ENCODE results near the gene STK17B.

STK17B gene

DNA sequence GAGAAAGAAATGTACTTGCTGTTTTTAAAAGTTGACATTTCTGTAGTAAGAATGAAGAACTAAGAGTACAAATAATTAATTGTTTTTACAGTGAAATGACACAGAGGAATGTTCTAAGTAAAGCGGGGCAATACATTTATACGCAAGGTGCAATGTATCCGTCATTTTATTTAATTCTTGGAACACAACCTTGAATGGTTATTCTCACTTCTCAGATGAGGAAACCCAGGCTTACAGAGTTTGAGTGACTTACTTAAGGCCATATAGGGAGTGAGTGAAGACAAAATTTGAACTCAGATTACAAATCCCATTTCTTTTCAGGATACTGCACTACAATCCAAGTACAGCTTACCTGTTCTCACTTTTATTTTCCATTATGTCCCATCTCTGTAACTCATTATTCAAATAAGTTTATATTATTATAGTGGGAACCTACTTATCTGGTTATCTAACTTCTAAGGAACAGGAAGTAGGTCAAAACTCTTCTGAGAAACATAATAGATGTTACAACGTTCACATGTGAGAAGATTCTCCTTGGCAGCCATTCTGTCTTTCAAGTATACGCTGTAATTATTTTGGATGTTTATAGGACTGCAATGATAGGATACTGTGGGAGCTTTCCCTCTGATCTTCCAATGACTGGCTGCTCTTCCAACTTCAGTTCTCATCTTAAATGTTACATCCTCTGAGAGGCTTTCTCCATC lies 12.3 kb upstream of the STK17B start:
- no peak for DNase-seq

DNA sequence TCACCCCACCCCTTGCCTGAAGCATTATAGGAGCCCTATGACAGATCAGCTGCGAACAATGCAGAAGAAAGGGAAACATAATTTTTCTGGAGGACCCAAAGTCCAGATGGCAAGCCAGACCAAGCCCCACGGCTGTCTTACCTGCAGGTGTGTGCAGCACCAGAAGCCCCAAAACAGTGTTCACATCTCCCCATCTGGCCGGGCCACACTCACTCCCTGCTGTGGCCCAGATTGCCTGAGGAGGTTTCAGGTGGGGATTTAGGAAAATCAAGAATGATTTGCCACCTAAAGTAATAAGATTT lies 11.7 kb upstream of the STK17B start:
- DNase-seq = no peak

DNA sequence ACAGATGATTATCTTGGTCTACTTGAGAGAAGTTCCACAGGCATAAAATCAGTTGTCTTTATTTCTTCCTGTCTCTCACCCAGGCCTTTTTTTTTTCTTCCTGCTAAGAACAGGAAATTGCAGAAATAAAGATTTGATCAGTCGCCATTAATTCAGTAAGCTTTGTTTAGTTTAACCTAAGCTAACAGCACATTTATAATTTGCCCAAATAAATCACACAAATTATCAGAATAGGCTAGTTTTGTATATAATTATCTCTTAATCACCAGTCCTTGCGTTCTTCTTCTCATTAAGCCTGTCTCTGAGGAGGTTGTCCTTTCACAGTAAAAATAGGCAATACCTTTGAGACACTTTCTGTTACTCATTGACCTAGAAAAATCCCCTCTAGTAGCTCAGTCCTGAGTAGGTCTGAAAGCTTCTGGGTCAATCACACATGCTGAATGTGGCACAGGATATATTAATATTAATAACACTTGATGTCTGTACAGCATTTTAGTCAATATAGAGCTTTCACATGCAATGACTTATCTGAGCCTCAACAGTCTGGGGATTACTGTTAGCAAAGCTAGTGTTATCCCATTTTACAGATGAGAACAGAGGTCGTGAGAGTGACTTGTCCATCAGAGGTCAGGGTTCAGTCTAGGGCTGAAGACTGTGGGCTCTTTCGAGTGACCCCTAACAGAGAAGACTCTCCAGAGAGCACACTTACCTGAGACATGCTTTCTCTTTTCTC lies 11.2 kb upstream of the STK17B start:
- DNase-seq = no peak

DNA sequence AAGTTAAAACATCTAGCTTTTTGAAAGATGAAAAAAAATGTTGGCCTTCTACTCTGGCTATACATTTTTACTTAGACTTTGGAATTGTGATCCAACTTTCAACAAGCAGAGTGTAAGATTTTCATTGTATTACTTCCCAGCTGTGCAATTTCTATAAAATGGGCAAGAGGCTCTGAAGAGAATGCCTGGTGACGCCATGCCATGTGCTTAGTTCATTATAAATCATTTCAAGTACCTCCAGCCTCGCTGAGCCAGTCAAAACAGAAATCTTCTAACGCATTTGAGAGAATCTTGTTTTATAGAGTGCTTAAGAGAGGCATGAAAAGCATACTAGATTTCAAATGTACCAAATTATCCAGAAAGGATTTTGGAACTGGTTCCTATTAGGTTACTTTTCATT lies 10.1 kb upstream of the STK17B start:
- DNase-seq = peak; percentile 39

DNA sequence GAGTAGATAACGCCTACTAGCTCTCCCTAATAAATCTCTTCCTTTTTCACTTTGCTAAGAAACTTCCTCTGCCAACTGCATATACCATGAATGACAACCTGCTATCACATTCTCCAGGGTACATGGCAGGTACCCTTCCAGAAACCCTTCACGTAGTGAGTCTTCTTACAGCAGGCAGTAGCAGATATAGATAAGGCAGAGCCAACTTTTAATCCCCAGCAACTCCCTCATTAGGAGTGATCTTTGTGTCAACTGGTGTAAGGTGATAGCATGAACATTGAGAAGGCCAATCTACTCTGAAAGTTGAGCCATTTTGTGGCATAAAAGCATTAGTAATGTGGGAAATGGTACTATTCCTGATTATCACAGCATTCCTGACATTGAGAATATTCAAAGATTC lies 5.7 kb upstream of the STK17B start:
- DNase-seq = no peak

DNA sequence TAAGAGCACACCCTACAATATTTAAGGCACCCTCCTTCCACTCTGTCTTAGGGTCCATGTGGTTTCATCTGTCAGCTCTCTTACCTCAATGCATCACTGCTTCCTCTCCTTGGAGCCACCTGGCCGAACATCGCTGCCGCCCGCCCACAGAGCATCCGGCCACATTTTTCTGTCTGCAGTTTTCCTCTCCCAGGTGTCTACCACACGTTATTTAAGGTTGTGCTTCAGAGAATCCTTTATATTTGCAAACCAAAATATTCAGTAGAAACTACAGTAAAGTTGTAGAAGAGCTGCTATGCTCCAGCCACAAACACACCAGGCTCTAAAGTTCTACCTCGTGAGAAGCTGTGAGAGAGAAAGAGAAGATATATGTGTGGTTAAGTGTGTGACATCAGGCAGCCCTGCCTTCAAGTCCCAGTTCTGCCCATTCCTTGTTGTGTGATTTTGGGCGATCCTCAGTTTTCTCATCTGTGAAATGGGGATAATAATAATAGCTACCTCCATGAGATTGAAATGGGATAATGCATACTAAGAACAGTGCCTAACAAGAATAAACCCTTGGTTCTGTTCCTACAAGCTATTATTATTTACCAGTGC lies 4.9 kb upstream of the STK17B start:
- no peak for DNase-seq

DNA sequence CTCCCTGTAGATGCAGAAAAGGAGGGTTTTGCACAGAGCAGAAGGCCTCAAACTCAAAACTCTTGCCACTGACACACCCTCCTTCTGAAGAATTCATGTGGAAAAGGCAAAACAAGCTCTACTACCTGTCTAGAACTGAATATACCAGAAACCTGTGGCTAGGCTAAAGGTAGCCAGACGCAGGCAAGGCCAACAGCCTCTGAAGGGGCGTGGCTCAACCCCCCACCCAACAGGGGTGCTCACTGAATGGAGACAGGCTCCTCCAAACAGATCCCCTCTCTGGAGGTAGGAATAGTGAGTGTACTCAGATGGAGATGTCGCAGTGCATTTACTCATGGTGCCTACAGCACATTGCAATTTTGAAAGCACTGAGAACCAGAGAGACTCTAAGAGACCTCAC lies 3.0 kb upstream of the STK17B start:
- no peak for DNase-seq

DNA sequence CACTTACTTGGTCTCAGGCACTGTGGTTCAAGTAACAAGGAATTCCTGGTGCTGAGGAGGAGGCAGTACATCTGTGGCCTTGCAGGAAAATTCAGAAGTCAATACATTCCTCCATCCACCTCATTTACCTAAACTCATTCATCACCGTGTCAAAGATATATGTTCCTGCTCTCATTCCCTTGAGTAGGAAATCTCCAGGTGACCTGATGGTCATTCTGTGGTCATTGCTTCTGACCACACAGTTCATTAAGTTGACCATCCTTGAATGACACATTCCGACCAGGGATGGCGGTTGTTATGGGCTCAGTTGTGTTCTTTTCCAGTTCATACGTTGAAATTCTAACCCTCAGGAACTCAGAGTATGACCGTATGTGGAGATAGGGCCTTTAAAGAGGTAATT lies 2.1 kb upstream of the STK17B start:
- no peak for DNase-seq

DNA sequence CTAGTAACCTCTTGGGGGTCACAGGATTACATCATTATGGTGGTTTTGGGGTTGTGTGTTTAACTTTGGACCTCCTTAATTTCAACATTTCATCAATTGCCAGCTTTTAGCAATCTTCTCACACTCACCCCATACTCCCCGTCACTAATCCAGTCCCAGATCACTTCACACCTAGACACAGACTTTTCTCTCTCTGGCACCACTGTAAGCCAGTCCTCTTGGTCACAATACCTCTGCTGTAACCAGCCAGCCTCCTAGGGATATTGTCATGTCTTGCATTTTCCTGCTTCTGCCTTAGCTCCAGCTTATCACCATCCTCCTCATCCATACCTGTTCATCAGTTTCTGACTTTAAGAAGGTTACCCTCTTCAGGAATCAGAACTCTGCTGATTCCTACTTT lies 1.6 kb upstream of the STK17B start:
- DNase-seq = no peak

DNA sequence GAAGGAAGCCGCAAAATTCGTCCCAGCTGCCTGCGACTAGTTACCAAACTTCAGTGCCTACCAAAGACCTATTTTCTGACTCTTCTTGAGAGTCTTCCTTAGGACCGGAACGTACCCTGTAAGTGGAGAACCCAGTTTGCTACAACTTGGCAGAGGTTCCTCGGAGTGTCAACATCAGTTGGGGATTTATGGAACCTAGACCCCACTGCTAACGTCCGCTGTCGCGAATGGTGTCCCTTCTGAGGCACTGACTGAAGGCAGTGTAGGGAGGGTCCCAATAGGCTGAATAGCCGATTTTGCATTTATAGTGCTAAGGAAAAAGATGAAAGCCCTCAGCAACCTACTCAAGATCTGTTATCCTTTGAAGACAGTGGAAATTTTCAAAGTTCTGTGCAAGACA lies 568 bp upstream of the STK17B start:
- DNase-seq = no peak

DNA sequence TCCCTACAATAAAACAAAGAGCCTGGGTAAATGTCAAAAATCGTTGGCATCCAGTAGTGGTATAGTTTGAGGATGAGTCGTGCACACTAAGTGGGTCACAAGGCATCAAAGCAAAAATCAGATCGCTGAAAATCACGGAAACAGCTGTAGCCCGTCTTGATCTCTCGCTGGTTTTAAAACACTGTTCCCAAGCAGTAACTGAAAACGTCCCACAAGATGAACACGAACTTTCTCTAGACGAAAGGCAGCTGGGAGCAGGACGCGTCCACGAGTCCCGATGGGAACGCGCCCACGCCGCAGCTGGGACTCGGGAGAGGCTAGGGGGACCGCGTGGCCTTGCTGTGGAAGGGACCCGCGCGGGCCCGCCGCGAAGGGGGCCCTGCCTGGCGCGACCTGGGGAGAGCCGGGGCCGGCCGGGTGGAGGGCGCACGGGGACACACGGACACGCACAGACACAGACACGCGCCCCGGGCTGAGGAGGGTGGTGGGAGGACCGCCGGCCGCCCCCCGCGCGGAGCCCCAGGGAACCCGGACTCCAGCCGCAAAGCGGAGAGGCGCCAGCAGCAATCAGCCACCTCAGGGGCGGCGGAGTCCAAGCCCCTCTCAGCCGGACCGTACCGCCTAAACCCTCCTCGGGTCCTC lies 651 bp downstream of the STK17B start:
- DNase-seq = peak; percentile 50

DNA sequence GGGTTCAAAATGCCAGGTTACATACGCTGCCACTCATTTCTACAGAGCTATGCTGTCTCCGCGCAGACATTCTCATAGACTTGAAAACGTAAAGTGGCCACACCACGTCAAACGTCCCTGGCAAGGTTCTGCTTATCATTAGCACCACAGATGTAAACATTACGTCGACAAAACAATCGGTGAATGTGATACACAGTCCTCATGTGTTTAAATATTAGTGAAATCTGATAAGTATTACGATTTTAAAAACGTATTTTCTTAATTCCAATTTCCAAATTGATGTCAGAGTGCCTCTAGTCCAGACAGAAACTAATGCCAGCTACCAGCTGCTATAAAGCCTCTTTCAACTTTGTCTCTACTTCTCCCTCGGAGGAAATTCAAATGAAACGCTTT lies 1.2 kb downstream of the STK17B start:
- DNase-seq = peak; percentile 50

DNA sequence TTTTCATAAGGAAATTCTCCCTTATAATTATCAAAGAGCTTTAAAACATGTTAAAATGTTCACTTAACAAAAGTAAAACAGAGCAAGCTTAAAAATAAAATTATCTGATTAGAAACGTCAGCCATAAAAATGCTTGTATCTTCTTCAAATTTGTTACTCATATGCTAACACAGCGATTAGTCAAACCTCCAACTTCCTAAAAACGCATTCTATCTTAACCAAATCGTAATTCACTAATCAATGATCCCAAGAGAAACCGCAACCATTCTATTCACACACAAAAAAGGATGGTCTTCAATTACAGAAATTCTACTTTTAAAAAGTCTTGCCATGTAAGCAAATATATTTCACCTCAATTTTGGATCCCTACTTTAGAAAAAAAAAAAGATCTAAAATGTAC lies 1.9 kb downstream of the STK17B start:
- no peak for DNase-seq

DNA sequence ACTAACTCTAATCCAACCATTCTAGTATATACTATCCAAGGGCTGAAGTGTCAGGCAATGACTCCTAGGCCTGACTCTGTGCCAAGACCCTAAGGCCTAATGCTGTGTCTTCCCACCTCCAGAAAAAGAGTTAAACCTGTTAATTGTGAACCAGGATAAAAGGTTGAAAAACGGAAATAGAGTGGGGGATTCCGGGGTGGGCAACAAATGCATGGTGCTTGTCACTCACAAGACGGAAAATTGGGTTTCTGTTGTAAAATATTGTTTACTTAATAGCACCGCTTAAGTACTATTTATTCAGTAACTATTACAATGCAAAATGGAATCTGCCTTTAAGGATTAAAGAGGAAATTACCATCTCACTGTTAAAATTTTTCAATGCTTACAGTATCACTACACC lies 3.2 kb downstream of the STK17B start:
- no peak for DNase-seq

DNA sequence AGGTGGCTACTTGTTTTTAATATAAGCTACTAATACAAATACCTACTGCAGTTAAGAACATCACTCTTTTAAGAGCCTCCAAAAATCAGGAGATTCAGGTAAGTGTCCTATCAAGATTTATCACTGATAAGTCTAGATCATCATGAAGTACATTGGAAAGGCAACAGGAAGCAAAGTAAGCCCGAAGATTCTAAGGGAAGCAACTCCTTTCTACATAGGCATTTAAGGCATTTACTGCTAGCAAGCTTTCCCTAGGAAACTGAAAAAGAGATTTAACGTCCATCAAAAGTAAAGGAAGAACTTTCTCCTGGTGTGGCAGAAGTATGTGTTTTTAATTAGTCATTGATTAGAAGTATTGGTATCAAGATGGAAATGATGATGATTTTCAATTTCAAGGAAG lies 3.7 kb downstream of the STK17B start:
- DNase-seq = no peak

DNA sequence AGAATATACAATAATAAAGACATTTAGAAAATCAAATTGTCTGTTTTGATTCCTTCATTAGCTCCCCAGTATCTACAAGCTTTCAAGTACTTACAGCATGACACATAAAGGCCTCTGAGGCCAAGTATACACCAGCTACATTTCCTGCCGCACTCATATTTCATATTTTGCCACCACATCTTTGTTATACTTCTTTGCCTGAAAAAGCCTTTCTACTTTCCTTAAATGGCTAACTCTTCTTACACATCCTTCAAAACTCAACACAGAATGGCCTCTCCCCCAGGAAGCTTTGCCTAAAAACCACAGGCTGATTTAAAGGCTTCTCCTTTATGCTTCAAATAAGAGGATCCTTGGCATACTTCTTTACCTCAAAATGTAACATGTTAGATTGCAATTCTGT lies 4.5 kb downstream of the STK17B start:
- no peak for DNase-seq

DNA sequence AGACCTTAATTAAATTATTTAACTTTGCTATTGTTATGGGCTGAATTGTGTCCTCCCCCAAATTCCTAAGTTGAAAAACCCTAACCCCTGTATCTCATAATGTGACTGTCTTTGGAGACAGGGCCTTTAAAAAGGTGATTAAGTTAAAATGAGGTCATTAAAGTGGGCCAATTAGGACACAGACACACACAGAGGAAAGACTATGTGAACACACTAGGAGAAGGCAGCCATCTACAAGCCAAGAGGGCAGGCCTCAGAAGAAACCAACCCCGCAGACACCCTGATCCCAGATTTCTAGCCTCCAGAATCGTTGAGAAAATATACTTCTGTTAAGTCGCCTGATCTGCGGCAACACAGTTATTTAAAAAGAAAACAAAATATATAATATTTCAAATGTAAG lies 6.4 kb downstream of the STK17B start:
- DNase-seq = no peak

DNA sequence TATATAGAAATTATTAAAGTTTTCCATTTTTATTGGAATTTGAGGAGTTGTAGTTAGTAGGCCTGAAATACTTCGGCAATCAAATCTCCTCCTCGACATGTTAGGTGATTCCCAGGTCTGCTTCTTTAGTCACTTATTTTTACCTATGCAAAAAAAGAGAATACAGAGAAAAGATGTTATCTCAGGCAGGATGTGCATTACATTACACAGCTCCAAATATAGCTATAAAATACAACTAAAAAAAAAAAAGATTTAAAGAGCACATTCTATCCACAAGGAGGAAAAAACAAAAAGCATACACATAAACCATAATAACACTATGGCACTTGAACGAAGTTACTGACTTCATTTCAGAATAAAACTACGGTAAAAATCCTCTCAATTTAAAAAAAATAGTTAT lies 8.1 kb downstream of the STK17B start:
- no peak for DNase-seq

DNA sequence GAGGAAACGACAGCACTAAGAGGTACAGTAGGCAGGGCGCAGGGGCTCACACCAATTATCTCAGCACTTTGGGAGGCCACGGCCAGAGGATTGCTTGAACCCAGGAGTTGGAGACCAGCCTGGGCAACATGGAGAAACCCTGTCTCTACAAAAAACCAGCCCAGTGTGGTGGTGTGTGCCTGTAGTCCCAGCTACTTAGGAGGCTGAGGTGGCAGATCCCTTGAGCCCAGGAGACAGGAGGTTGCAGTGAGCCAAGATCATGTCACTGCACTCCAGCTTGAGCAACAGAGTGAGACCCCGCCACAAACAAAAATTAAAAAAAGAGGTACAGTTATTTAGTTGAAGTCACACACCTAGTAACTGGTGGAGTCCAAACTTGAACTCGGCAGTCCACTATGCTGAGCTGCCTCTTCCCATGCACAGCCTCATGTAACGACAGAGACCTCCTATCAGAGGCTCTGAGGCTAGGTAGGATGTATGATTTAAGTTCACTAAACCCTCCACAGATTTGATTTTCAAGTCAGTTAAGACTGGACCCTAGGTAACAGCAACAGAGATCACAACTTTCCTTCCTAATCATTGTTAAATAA lies 8.7 kb downstream of the STK17B start:
- no peak for DNase-seq

DNA sequence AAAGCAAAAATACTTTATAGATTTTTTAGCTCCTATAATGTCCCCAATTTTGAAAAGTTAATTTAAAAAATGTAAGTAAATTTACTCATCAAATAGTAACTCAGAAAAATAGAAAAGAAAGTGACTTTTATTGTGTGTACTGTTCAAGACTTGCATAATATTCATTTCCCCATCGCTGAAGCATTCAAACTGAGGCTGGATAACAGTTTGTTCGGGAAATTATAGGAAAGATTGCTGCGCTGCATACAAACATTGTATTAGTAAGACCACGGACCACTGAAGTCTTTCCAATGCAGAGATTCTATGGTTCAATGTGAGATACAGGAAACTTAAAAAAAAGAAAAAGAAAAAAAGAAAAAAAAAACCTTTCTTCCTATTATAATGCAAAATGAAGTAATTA lies 10.4 kb downstream of the STK17B start:
- DNase-seq = no peak

DNA sequence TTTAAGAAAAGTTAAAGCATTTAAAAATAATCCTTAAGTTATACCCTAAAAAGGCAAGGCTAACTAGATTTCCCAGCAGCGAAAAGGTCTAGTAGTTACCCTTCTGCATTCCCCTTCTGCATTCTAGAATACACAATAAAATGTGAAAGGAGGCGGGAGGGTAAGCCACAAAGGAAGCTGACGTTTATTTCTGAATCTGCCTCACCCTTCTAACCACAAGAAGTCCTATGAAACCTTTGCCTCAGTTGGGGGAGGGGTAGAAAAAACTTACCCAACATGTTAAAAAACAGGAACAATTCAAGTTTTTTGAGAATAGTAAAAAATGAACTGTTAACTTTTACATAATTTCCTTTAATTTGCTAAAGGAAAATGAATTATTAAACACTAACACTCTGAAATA lies 11.3 kb downstream of the STK17B start:
- no peak for DNase-seq

DNA sequence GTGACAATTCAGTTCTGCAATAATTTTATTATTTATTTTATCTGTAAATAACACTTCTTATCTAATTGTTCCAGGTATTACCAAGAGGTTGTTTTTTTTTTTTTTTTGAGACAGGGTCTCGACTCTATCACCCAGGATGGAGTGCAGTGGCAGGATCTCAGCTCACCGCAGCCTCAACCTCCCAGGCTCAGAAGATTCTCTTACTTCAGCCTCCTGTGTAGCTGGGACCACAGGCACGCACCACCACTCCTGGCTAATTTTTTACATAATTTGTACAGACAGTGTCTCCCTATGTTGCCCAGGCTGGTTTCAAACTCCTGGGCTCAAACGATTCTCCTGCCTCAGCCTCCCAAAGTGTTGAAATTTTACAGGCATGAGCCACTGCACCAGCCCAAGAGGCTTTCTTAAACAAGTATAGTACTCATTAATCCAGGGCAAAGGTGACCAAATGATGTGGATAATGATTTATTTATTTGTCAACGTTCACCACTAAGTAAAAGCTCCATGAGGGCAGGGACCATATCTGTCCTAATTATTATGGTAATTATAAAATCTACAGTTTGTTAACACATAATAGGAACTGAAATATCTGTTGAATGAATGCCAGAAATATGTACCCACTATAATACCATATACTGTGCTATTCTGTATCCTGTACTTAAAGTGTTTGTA lies 12.0 kb downstream of the STK17B start:
- no peak for DNase-seq

DNA sequence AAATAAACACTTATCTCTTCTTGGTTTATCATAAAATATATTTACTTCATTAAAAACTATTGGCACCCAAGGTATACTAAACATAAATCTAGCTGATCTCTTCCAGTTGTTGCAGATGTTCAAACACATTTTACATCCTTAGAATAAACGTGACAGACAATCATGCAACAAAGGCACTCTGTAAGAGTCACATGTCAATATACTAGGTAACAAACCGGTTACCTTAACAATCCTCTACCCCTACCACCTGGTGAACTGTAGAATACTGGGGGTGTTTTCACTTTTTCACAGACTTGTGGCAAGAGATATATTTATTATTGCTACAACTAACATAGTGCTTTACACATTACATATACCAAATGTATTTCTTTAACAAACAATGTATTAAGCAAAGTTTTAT lies 15.8 kb downstream of the STK17B start:
- DNase-seq = no peak

Data from NCI-H1105 treated with DMSO at 0.1 percent for 48 hours (cell line).